Activated CD4-positive, alpha-beta T cell treated with anti-CD3 and anti-CD28 coated beads, Interleukin-2, amount 50 U/mL, for 16 hours (primary cell): ENCODE data around the gene ADAM15.

Experiments used
- DNase-seq: peaks from one replicate; pipeline ENCODE4 v3.0.0-alpha.2; 2020

Gene ADAM15

GRCh38 chr1:155030899-155031298 lies 20.2 kb upstream of the ADAM15 start:
- no peak for DNase-seq

GRCh38 chr1:155032886-155033285 lies 18.2 kb upstream of the ADAM15 start:
- DNase-seq = no peak

- no peak for DNase-seq
These were observed 17.6 kb upstream of the ADAM15 start, which contains the start of the genes DCST1 and DCST2 for GRCh38 chr1:155033524-155033923. DCST1 (plus strand) TSS chr1:155033824; CDS start chr1:155034037, 213 bp downstream. DCST2 (minus strand) TSS chr1:155033781; CDS start chr1:155033701, 80 bp downstream.

- no peak for DNase-seq
These were observed 16.6 kb upstream of the ADAM15 start for GRCh38 chr1:155034318-155035208.

- DNase-seq = no peak
These were observed 15.2 kb upstream of the ADAM15 start for GRCh38 chr1:155035936-155036335.

- DNase-seq = no peak
These were observed 14.1 kb upstream of the ADAM15 start for GRCh38 chr1:155037043-155037442.

- DNase-seq = no peak
These were observed 13.2 kb upstream of the ADAM15 start for GRCh38 chr1:155037851-155038441.

- DNase-seq = no peak
These were observed 12.4 kb upstream of the ADAM15 start for GRCh38 chr1:155038602-155039307.

- no peak for DNase-seq
These were observed 11.8 kb upstream of the ADAM15 start for GRCh38 chr1:155039308-155039669.

- no peak for DNase-seq
These were observed 10.6 kb upstream of the ADAM15 start for GRCh38 chr1:155040358-155041093.

GRCh38 chr1:155042789-155043188 lies 8.3 kb upstream of the ADAM15 start:
- DNase-seq = no peak

- no peak for DNase-seq
These were observed 7.8 kb upstream of the ADAM15 start for GRCh38 chr1:155043301-155043702.

- no peak for DNase-seq
These were observed 7.3 kb upstream of the ADAM15 start for GRCh38 chr1:155043793-155044192.

GRCh38 chr1:155044365-155044764 lies 6.8 kb upstream of the ADAM15 start:
- DNase-seq = no peak

GRCh38 chr1:155044812-155045657 lies 6.1 kb upstream of the ADAM15 start:
- peak; percentile 69 for DNase-seq

GRCh38 chr1:155048449-155049334 lies 2.4 kb upstream of the ADAM15 start:
- DNase-seq = no peak

- no peak for DNase-seq
These were observed 1.2 kb upstream of the ADAM15 start for GRCh38 chr1:155049651-155050559.

- no peak for DNase-seq
These were observed 243 bp downstream of the ADAM15 start for GRCh38 chr1:155051342-155051776.

- DNase-seq = peak; percentile 63
These were observed 772 bp downstream of the ADAM15 start for GRCh38 chr1:155051777-155052398.
